ENCODE measurements around the gene LMNTD2.

DNA sequence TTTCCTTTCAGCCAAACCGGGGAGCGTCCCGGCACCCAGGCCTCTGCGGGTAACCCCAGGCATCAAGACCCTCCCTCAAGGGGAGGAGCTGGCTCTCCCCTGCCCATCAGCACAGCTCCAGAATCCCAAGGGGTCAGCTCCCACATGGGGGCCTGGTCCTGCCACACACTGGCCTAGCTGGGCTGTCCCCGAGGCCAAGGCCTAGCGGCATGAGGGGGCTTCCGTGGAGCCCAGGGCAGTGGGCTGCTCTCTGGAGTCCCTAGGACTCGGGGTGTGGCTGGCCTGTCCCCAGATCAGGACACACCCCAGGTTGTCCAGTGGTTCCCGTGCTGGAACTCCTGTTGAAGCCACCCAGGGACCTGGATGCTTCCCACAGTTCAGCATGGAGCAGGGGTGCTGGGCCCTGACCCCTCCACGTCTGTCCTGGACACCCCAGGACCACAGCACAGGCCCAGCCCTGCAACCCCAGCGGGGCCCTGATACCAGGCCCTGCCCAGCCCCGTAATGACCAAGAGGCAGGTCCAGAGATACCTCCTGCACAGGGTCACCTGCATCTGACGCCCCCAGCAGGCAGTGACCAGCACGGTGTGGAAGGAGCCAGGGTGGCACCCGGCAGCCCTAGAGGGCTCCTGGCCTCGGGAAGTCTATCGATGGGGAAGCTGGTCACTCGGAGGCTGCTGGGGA lies 30.7 kb downstream of the LMNTD2 start:
- TF ChIP-seq ZSCAN31 (CRISPR knock-in tag; IDR thresholded peaks at IDR 0.05; ENCODE audit: low read depth) (no peak), NR2F6 (IDR thresholded peaks at IDR 0.05) (no peak), NR2F6 (CRISPR knock-in tag; IDR thresholded peaks at IDR 0.05) (no peak)
- TF ChIP-seq, protein P1, sequence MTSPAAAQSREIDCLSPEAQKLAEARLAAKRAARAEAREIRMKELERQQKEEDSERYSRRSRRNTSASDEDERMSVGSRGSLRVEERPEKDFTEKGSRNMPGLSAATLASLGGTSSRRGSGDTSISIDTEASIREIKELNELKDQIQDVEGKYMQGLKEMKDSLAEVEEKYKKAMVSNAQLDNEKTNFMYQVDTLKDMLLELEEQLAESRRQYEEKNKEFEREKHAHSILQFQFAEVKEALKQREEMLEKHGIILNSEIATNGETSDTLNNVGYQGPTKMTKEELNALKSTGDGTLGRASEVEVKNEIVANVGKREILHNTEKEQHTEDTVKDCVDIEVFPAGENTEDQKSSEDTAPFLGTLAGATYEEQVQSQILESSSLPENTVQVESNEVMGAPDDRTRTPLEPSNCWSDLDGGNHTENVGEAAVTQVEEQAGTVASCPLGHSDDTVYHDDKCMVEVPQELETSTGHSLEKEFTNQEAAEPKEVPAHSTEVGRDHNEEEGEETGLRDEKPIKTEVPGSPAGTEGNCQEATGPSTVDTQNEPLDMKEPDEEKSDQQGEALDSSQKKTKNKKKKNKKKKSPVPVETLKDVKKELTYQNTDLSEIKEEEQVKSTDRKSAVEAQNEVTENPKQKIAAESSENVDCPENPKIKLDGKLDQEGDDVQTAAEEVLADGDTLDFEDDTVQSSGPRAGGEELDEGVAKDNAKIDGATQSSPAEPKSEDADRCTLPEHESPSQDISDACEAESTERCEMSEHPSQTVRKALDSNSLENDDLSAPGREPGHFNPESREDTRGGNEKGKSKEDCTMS (CRISPR knock-in tag; conservative IDR thresholded peaks at IDR 0.05): no peak

Data from HepG2 (cell line).